Smooth muscle cell (in vitro differentiated cells): ENCODE data around the gene SEMA3C. TPM values are rescaled to one million over a fixed set of nuclear protein-coding genes. Genes with fewer than 3 reads are reported as not detected.

Experiments used
- DNase-seq: peaks from one replicate; lab custom pipeline; 2025; ENCODE audit not compliant: unreplicated experiment; lab: John Stamatoyannopoulos, UW
- H2AFZ ChIP-seq: fragments of 200-600 bp; sonication (generic); 2 replicates; pipeline ENCODE4 v1.6.0; 2016; ENCODE audit warnings: antibody characterized with exemption, low read depth, mild to moderate bottlenecking
- H3F3A ChIP-seq: fragments of 200-600 bp; sonication (generic); 2 replicates; pipeline ENCODE4 v1.6.0; 2017; ENCODE audit warnings: antibody characterized with exemption, low read depth
- H3K27ac ChIP-seq: fragments of 200-600 bp; sonication (generic); 2 replicates; pipeline ENCODE4 v1.5.1; 2016; ENCODE audit warnings: low read depth, mild to moderate bottlenecking
- H3K27me3 ChIP-seq: fragments of 200-600 bp; sonication (generic); 2 replicates; pipeline ENCODE4 v1.6.1; 2016; ENCODE audit warnings: low read depth, mild to moderate bottlenecking
- H3K36me3 ChIP-seq: fragments of 200-600 bp; sonication (generic); 2 replicates; pipeline ENCODE4 v1.5.1; 2016; ENCODE audit warnings: low read depth
- H3K4me1 ChIP-seq: fragments of 200-600 bp; sonication (generic); 2 replicates; pipeline ENCODE4 v1.5.1; 2016; ENCODE audit warnings: low read depth
- H3K4me2 ChIP-seq: fragments of 200-600 bp; sonication (generic); 2 replicates; pipeline ENCODE4 v1.6.0; 2016; ENCODE audit warnings: mild to moderate bottlenecking
- H3K4me3 ChIP-seq: fragments of 200-600 bp; sonication (generic); 2 replicates; pipeline ENCODE4 v1.5.1; 2016; ENCODE audit warnings: mild to moderate bottlenecking
- H3K79me2 ChIP-seq: fragments of 200-600 bp; sonication (generic); 2 replicates; pipeline ENCODE4 v1.6.0; 2016; ENCODE audit warnings: low read depth, mild to moderate bottlenecking
- H3K9ac ChIP-seq: fragments of 200-600 bp; sonication (generic); 2 replicates; pipeline ENCODE4 v1.6.0; 2016; ENCODE audit warnings: low read depth
- H3K9me3 ChIP-seq: fragments of 200-600 bp; sonication (generic); replicated peaks from 2 replicates; pipeline ENCODE4 v1.5.1; 2016; ENCODE audit warnings: low read depth
- H4K20me1 ChIP-seq: fragments of 200-600 bp; sonication (generic); 2 replicates; pipeline ENCODE4 v1.6.0; 2016; ENCODE audit warnings: low read depth
- WGBS: methylation state at CpG from one replicate; pipeline ENCODE4 v1.1.7; 2016; ENCODE audit warnings: low lambda C conversion rate; 5-methylcytosine and 5-hydroxymethylcytosine counted together
- polyA plus RNA-seq: library from polyadenylated mRNA; unstranded; fragments of >200 nt; fragmentation: Nextera tagmentation; extraction: Ambion mirVana; gene quantifications from 2 replicates; pipeline ENCODE4 v1.2.1, GENCODE V29; 2016
- total RNA-seq: library from RNA; depleted of rRNA; stranded (reverse); fragments of >200 nt; gene quantifications from 2 replicates; pipeline ENCODE4 v1.2.3, GENCODE V29; 2014
- TF ChIP-seq, protein P1 (sequence below): fragments of 200-600 bp; sonication (generic); IDR thresholded peaks from 2 replicates; pipeline ENCODE4 v1.5.1; 2017; ENCODE audit warnings: borderline replicate concordance, mild to moderate bottlenecking, antibody characterized with exemption; ENCODE audit not compliant: insufficient read depth, poor library complexity, severe bottlenecking

Gene SEMA3C
- total and polyA plus RNA-seq, 2 experiments from 2014 or later: 20.6 to 295 TPM

GRCh38 chr7:80945976-80946375 is 27.1 kb upstream of the SEMA3C start:
- WGBS: 90% methylated on average over 2 of the region's 2 CpGs
- H2AFZ ChIP-seq: no peak overlapping the region
- H3K4me1 ChIP-seq: peaks cover 10% of the 10 kb centered on the region
- no peaks in the 10 kb centered on the region for H3K9me3 ChIP-seq
- no peaks in the 10 kb centered on the region for H3K27me3 ChIP-seq
- no peaks in the 10 kb centered on the region for H3K36me3 ChIP-seq
- H3K4me2 ChIP-seq: no peak overlapping the region
- H3K27ac ChIP-seq: no peak overlapping the region
- H3K9ac ChIP-seq: no peak overlapping the region
- H3K79me2 ChIP-seq: no peaks in the 10 kb centered on the region
- no peak for DNase-seq
- H3F3A ChIP-seq: peaks cover 11% of the 10 kb centered on the region
- no peak overlapping the region for H3K4me3 ChIP-seq
- no peaks in the 10 kb centered on the region for H4K20me1 ChIP-seq
- TF ChIP-seq, protein P1, sequence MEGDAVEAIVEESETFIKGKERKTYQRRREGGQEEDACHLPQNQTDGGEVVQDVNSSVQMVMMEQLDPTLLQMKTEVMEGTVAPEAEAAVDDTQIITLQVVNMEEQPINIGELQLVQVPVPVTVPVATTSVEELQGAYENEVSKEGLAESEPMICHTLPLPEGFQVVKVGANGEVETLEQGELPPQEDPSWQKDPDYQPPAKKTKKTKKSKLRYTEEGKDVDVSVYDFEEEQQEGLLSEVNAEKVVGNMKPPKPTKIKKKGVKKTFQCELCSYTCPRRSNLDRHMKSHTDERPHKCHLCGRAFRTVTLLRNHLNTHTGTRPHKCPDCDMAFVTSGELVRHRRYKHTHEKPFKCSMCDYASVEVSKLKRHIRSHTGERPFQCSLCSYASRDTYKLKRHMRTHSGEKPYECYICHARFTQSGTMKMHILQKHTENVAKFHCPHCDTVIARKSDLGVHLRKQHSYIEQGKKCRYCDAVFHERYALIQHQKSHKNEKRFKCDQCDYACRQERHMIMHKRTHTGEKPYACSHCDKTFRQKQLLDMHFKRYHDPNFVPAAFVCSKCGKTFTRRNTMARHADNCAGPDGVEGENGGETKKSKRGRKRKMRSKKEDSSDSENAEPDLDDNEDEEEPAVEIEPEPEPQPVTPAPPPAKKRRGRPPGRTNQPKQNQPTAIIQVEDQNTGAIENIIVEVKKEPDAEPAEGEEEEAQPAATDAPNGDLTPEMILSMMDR: no peak

GRCh38 chr7:80943342-80943741 is 24.5 kb upstream of the SEMA3C start:
- H3K9me3 ChIP-seq: no peaks in the 10 kb centered on the region
- peaks cover 12% of the 10 kb centered on the region for H3K4me1 ChIP-seq
- no peak for DNase-seq
- H4K20me1 ChIP-seq: no peaks in the 10 kb centered on the region
- H3K27me3 ChIP-seq: no peaks in the 10 kb centered on the region
- H3K9ac ChIP-seq: peak overlapping the region; percentile 17
- peaks cover 11% of the 10 kb centered on the region for H3F3A ChIP-seq
- TF ChIP-seq, protein P1: no peak
- H3K36me3 ChIP-seq: no peaks in the 10 kb centered on the region
- peak overlapping the region; percentile 99 for H3K27ac ChIP-seq
- H3K4me3 ChIP-seq: no peak overlapping the region
- no peaks in the 10 kb centered on the region for H3K79me2 ChIP-seq
- 85% methylated on average over 1 of the region's 1 CpG for WGBS
- no peak overlapping the region for H3K4me2 ChIP-seq
- H2AFZ ChIP-seq: no peak overlapping the region

DNA sequence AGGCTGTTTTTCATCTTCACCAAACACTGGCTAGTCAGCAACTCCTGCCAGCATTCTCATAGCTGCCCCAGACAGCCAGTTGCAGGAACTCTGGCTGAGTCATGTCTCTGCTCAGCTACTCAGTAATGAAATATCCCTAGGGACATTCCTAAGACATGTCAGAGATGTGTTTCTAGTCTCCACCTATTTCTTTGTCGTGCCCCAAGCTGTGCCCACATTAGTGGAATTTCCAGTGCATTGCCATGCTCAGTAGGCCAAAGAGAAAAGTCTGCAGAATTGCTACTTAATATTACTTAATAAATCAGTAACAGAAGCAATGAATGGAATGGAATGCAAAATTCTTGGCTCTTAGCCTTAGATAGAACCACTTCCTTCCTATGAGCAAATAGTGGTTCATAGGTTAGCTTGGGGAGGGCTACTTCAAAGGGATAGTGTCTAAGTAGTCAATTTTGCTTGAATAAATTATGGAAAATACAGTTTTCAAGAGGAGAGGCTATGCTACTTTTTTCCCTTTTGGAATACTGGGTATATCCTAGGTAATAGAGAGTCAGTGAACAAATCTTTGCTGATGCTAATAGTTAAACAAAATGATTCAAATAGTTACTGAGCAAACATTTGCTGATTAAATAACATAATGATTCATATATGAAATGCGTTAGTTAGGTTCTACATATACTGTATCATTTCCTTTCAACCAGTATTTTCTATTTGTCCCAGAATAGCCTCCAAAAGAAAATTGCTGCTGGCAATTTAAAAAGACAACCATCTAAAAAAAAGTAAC is 23.6 kb upstream of the SEMA3C start:
- TF ChIP-seq, protein P1: no peak
- WGBS: 30% methylated on average over 2 of the region's 2 CpGs

More for the DNA sequence above, 23.6 kb upstream of the SEMA3C start:
- H3K79me2 ChIP-seq: no peaks in the 10 kb centered on the region
- peaks cover 12% of the 10 kb centered on the region for H3K4me1 ChIP-seq
- no peaks in the 10 kb centered on the region for H3K36me3 ChIP-seq
- no peaks in the 10 kb centered on the region for H3K9me3 ChIP-seq
- H3F3A ChIP-seq: peaks cover 11% of the 10 kb centered on the region
- no peaks in the 10 kb centered on the region for H4K20me1 ChIP-seq
- peak overlapping the region; percentile 78 for H3K4me2 ChIP-seq
- H3K9ac ChIP-seq: peak overlapping the region; percentile 87
- H3K4me3 ChIP-seq: no peak overlapping the region
- peak; percentile 2 for DNase-seq
- no peaks in the 10 kb centered on the region for H3K27me3 ChIP-seq
- peak overlapping the region; percentile 99 for H3K27ac ChIP-seq
- H2AFZ ChIP-seq: no peak overlapping the region
